ENCODE results near the gene SNTB2. TPM values are rescaled to one million over a fixed set of nuclear protein-coding genes. Genes with fewer than 3 reads are reported as not detected.

The SNTB2 gene
- polyA plus RNA-seq, 1 experiment, result 62.6 TPM

GRCh38 chr16:69310653-69311532 is 123.9 kb downstream of the SNTB2 start, which contains the start of gene VPS4A:
VPS4A (plus strand) TSS chr16:69311350; CDS start chr16:69311512, 162 bp downstream.
- no peaks in the 10 kb centered on the region for H3K27me3 ChIP-seq (ENCODE audit: control insufficient read depth, insufficient read depth, low read length)
- peak; percentile 92 for DNase-seq (ENCODE audit: low read depth, low spot score)
- CTCF ChIA-PET, result interaction anchor here (0.6 to 1.5 kb wide), 15 partner anchors 9 to 161 kb away, joined by 3 to 9 read pairs (median 4); no protein-coding TSS in a partner anchor
- POLR2A ChIA-PET, result no interaction called here
- TF ChIP-seq, protein P1, sequence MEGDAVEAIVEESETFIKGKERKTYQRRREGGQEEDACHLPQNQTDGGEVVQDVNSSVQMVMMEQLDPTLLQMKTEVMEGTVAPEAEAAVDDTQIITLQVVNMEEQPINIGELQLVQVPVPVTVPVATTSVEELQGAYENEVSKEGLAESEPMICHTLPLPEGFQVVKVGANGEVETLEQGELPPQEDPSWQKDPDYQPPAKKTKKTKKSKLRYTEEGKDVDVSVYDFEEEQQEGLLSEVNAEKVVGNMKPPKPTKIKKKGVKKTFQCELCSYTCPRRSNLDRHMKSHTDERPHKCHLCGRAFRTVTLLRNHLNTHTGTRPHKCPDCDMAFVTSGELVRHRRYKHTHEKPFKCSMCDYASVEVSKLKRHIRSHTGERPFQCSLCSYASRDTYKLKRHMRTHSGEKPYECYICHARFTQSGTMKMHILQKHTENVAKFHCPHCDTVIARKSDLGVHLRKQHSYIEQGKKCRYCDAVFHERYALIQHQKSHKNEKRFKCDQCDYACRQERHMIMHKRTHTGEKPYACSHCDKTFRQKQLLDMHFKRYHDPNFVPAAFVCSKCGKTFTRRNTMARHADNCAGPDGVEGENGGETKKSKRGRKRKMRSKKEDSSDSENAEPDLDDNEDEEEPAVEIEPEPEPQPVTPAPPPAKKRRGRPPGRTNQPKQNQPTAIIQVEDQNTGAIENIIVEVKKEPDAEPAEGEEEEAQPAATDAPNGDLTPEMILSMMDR (IDR thresholded peaks at IDR 0.05; ENCODE audit: low read depth, low read length), result peak; percentile 75
- no peaks in the 10 kb centered on the region; the same call in 1 of the 2 replicates for H3K9me3 ChIP-seq (ENCODE audit: control insufficient read depth, insufficient read depth, low read length)
- peak within 1 kb of the TSS; percentile 75 for H3K27ac ChIP-seq (ENCODE audit: low read depth, low read length)
- H3K4me3 ChIP-seq (ENCODE audit: low read depth, low read length), result peak within 1 kb of the TSS; percentile 86

- H3K4me3 ChIP-seq (ENCODE audit: low read depth, low read length), result peak overlapping the region; percentile 86
- TF ChIP-seq, protein P1 (IDR thresholded peaks at IDR 0.05; ENCODE audit: low read depth, low read length), result 0 out of 2 replicates have a peak, but pooled peaks have one; percentile 15
- no peaks in the 10 kb centered on the region; the same call in 1 of the 2 replicates for H3K9me3 ChIP-seq (ENCODE audit: control insufficient read depth, insufficient read depth, low read length)
- peak overlapping the region; percentile 65 for H3K27ac ChIP-seq (ENCODE audit: low read depth, low read length)
- no peaks in the 10 kb centered on the region for H3K27me3 ChIP-seq (ENCODE audit: control insufficient read depth, insufficient read depth, low read length)
- ChIA-PET CTCF (interaction anchor here (0.5 to 1.5 kb wide), 9 partner anchors 15 to 1011 kb away, joined by 3 to 10 read pairs (median 4); no protein-coding TSS in a partner anchor), POLR2A (interaction anchor here (0.6 to 0.7 kb wide), 2 partner anchors 9 to 14 kb away, joined by 3 to 4 read pairs; no protein-coding TSS in a partner anchor)
- no peak for DNase-seq (ENCODE audit: low read depth, low spot score)
Observed at GRCh38 chr16:69311533-69312387, 124.8 kb downstream of the SNTB2 start.

DNA sequence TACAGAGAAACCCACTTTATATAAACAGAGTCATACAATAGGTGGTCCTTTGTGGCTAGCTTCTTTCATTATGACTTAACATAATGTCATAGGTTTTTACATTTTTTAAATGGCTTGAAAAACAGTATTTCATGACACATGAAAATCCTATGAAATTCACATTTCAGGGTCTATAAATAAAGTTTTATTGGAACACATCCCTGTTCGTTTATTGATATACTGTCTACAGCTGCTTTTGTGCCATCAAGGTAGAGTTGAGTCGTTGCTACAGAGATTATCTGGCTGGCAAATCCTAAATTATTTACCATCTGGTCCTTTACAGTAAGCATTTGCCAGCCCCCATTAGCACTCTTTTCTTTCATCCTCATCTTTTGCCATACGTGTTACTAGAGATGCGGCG is 126.5 kb downstream of the SNTB2 start:
- H3K4me3 ChIP-seq (ENCODE audit: low read depth, low read length), result no peak overlapping the region
- H3K27me3 ChIP-seq (ENCODE audit: control insufficient read depth, insufficient read depth, low read length), result no peaks in the 10 kb centered on the region
- POLR2A ChIA-PET, result no interaction called here
- H3K27ac ChIP-seq (ENCODE audit: low read depth, low read length), result no peak overlapping the region
- TF ChIP-seq, protein P1 (IDR thresholded peaks at IDR 0.05; ENCODE audit: low read depth, low read length), result no peak
- CTCF ChIA-PET, result no interaction called here
- DNase-seq (ENCODE audit: low read depth, low spot score), result no peak
- no peaks in the 10 kb centered on the region; the same call in 1 of the 2 replicates for H3K9me3 ChIP-seq (ENCODE audit: control insufficient read depth, insufficient read depth, low read length)

DNA sequence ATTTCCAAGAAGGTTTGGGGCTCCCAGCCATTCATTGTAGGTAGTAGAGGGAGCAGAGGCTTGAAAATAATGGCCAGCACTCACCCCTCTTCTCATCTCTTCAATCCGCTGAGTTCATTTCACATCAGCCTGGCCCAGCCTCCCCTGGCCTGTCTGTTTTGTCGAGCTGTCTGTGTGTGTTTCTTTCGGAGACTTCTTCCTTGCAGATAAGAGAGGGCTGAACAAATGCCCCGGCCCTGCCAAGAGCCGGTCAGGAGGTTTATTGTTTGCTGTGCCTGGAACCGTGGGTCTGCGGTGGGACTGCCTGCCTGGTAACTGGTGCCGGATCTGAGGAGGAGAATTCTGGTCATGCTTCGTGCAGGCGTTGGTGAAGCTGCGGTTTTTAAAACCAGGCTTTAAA is 127.6 kb downstream of the SNTB2 start:
- no peak for DNase-seq (ENCODE audit: low read depth, low spot score)
- Histone ChIP-seq H3K27ac (ENCODE audit: low read depth, low read length) (no peak overlapping the region), H3K4me3 (ENCODE audit: low read depth, low read length) (no peak overlapping the region), H3K9me3 (ENCODE audit: control insufficient read depth, insufficient read depth, low read length) (no peaks in the 10 kb centered on the region; the same call in 1 of the 2 replicates), H3K27me3 (ENCODE audit: control insufficient read depth, insufficient read depth, low read length) (no peaks in the 10 kb centered on the region)
- CTCF ChIA-PET, result interaction anchor here (1.3 kb wide), 1 partner anchor 164 kb away, joined by 3 read pairs; no protein-coding TSS in a partner anchor
- POLR2A ChIA-PET, result no interaction called here
- TF ChIP-seq, protein P1 (IDR thresholded peaks at IDR 0.05; ENCODE audit: low read depth, low read length), result no peak

Data from AG04450 (cell line).